Liver (tissue), 9 donors: ENCODE results near the gene SH3BP1. TPM values are rescaled to one million over a fixed set of nuclear protein-coding genes. Genes with fewer than 3 reads are reported as not detected.

Experiments
- DNase-seq: peaks from one replicate; pipeline ENCODE4 v3.0.0-alpha.2; 2017; ENCODE audit warnings: low spot score
- H3K27ac ChIP-seq, 2 donors: one replicate each; pipeline ENCODE4 v1.7.0; 2013; ENCODE audit warnings: inconsistent platforms in 2 of 2, low read length in 2 of 2, control low read depth in 1 of 2, low read depth in 1 of 2, mild to moderate bottlenecking in 1 of 2
- H3K27me3 ChIP-seq, 4 donors: one replicate each; pipeline versions ENCODE4 v1.6.1 to v1.7.0; 2013; ENCODE audit warnings: low read length in 3 of 4, inconsistent platforms in 1 of 4, mild to moderate bottlenecking in 1 of 4, moderate library complexity in 1 of 4; ENCODE audit not compliant: control insufficient read depth in 4 of 4, insufficient read depth in 4 of 4
- H3K36me3 ChIP-seq, 4 donors: one replicate each; pipeline versions ENCODE4 v1.6.1 to v1.7.0; 2013; ENCODE audit warnings: low read length in 3 of 4, mild to moderate bottlenecking in 3 of 4, low read depth in 1 of 4, moderate library complexity in 1 of 4; ENCODE audit not compliant: control insufficient read depth in 4 of 4, insufficient read depth in 3 of 4
- H3K4me1 ChIP-seq, 4 donors: one replicate each; pipeline versions ENCODE4 v1.6.1 to v1.7.0; 2013; ENCODE audit warnings: low read length in 3 of 4, mild to moderate bottlenecking in 3 of 4, moderate library complexity in 1 of 4; ENCODE audit not compliant: control insufficient read depth in 4 of 4, insufficient read depth in 4 of 4
- H3K4me3 ChIP-seq, 3 donors: one replicate each; pipeline versions ENCODE4 v1.6.1 to v1.7.0; 2013; ENCODE audit warnings: low read length in 3 of 3, control low read depth in 1 of 3, low read depth in 1 of 3, mild to moderate bottlenecking in 1 of 3
- H3K9ac ChIP-seq, 2 donors: one replicate each; pipeline ENCODE4 v1.7.0; 2013; ENCODE audit warnings: low read length in 2 of 2, mild to moderate bottlenecking in 2 of 2, moderate library complexity in 2 of 2, control low read depth in 1 of 2, low read depth in 1 of 2
- H3K9me3 ChIP-seq, 4 donors: one replicate each; pipeline versions ENCODE4 v1.6.1 to v1.7.0; 2013; ENCODE audit warnings: low read length in 3 of 4; ENCODE audit not compliant: control insufficient read depth in 4 of 4
- FOXA2 ChIP-seq: IDR thresholded peaks from 2 replicates; pipeline ENCODE4 v1.6.1; 2016; ENCODE audit warnings: antibody characterized with exemption
- HNF4A ChIP-seq, 2 donors: conservative IDR thresholded peaks; 2 replicates each; pipeline ENCODE4 v1.6.1; 2016; ENCODE audit warnings: antibody characterized with exemption in 2 of 2, mild to moderate bottlenecking in 2 of 2
- HNF4G ChIP-seq: IDR thresholded peaks from 2 replicates; pipeline ENCODE4 v1.6.1; 2016; ENCODE audit warnings: antibody characterized with exemption
- JUND ChIP-seq, 2 donors: IDR thresholded peaks; 2 replicates each; pipeline ENCODE4 v1.6.1; 2016; ENCODE audit warnings: antibody characterized with exemption in 2 of 2
- NR2F2 ChIP-seq: IDR thresholded peaks from 2 replicates; pipeline ENCODE4 v1.6.1; 2016; ENCODE audit warnings: antibody characterized with exemption
- RAD21 ChIP-seq, 2 donors: IDR thresholded peaks; 2 replicates each; pipeline ENCODE4 v1.6.1; 2016; ENCODE audit warnings: antibody characterized with exemption in 2 of 2, mild to moderate bottlenecking in 2 of 2
- RXRA ChIP-seq, 2 donors: IDR thresholded peaks; 2 replicates each; pipeline ENCODE4 v1.6.1; 2017 to 2018; ENCODE audit warnings: antibody characterized with exemption in 2 of 2, mild to moderate bottlenecking in 1 of 2
- SP1 ChIP-seq: IDR thresholded peaks from 2 replicates; pipeline ENCODE4 v1.6.1; 2018; ENCODE audit warnings: antibody characterized with exemption, mild to moderate bottlenecking
- YY1 ChIP-seq: IDR thresholded peaks from 2 replicates; pipeline ENCODE4 v1.6.1; 2016; ENCODE audit warnings: antibody characterized with exemption, mild to moderate bottlenecking
- ZBTB33 ChIP-seq: IDR thresholded peaks from 2 replicates; pipeline ENCODE4 v1.6.1; 2016; ENCODE audit warnings: antibody characterized with exemption
- WGBS: extraction: QIAGEN DNeasy Blood & Tissue Kit; methylation state at CpG from one replicate; pipeline ENCODE4 v1.1.7; 2013; 5-methylcytosine and 5-hydroxymethylcytosine counted together
- polyA plus RNA-seq, 2 donors: library from polyadenylated mRNA; stranded (reverse) in 1 of 2; unstranded in 1 of 2; fragments of 200-250 nt in 1 of 2; fragments of >200 nt in 1 of 2; fragmentation: Nextera tagmentation in 1 of 2; extraction: Ambion mirVana in 1 of 2; gene quantifications; one replicate each; pipeline versions ENCODE4 v1.2.1 to v1.2.3, GENCODE V29; 2013 to 2015
- total RNA-seq, 2 donors: library from RNA; depleted of rRNA; stranded (reverse); fragments of >200 nt; gene quantifications; one replicate each; pipeline ENCODE4 v1.2.3, GENCODE V29; 2014
- TF ChIP-seq, protein P1 (sequence below): IDR thresholded peaks from 2 replicates; pipeline ENCODE4 v1.6.1; 2016; ENCODE audit warnings: antibody characterized with exemption
- TF ChIP-seq, protein P2 (sequence below): fragments of 150-350 bp; IDR thresholded peaks from 2 replicates; pipeline ENCODE4 v1.5.1; 2017; ENCODE audit warnings: improper control_type of control experiment, low read depth, low read length; ENCODE audit not compliant: missing input control
- TF ChIP-seq, protein P3 (sequence below): IDR thresholded peaks from 2 replicates; pipeline ENCODE4 v1.6.1; 2016; ENCODE audit warnings: antibody characterized with exemption
- donor health status: healthy.
- donor health status: healthy.
- donor health status: healthy.
- donor health status: healthy.
- donor health status: healthy.

The SH3BP1 gene
- total and polyA plus RNA-seq, 4 donors: 0.24 to 8.2 (median 2.7) TPM

- 14% methylated on average over 34 of the region's 34 CpGs for WGBS
- Histone ChIP-seq H3K27me3 (no peaks in the 10 kb centered on the region), H3K36me3 (no peaks in the 10 kb centered on the region), H3K4me3 (peak within 1 kb of the TSS in 2 of 3 donors; percentile 48 to 60), H3K4me1 (peaks cover 10 to 31% (median 23%) of the 10 kb centered on the region in 4 donors), H3K9me3 (no peaks in the 10 kb centered on the region), H3K9ac (peak within 1 kb of the TSS in 1 of 2 donors; percentile 58), H3K27ac (peak within 1 kb of the TSS; percentile 88)
- peak; percentile 71 for DNase-seq
- TF ChIP-seq SP1 (no peak), ZBTB33 (no peak), NR2F2 (peak; percentile 82), JUND (IDR thresholded peaks at IDR 0.05) (peak in 1 of 2 donors; percentile 9), RAD21 (IDR thresholded peaks at IDR 0.05) (peak in 1 of 2 donors; percentile 56), HNF4A (conservative IDR thresholded peaks at IDR 0.05) (peak; percentile 11 to 15)
These were observed 35.8 kb downstream of the SH3BP1 start, which contains the start of gene LGALS1 for GRCh38 chr22:37674951-37675929. LGALS1 (plus strand) TSS chr22:37675636; CDS start chr22:37675703, 67 bp downstream.

DNA sequence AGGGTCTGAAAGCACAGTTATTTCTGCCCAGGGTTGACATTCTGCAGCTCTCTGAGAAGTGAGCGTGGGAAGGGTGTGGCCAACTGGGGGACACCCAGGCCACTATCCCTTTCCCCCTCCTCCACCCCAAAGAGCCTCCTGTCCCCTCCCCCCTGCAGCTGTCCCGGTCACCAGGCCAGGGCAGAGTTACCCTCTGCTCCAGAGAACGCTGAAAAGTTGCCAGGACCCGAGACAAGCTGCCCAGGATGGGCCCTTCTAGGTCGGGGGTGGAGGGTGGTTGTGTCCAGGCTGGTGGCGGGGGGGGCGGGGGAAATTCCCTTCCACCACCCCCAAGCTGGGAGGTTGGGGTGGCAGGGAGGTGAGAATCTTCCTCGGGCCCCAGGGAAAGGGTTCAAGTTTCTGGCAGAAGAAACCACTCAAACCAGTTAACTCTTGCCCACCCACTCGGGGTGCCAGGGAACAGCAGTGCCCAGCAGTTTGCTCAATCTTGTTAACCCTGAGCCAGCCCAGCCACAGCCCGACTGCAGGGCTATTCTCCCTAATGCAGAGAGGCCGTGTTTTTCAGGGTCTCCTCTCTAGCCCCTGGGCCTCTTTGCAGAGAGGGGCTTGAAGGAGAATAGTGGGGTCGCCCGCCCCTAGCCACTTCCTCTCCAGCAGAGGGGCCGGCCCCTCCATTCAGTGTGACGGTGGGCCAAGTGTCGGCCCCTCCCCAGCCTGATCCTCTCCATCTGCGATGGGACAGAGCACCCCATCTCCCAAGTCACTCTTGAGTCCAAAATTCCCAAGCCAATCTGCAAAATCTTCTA, 36.7 kb downstream of the SH3BP1 start:
- WGBS: 20% methylated on average over 17 of the region's 17 CpGs
- H3K4me3 ChIP-seq: peak overlapping the region in 2 of 3 donors; percentile 48 to 60
- no peaks in the 10 kb centered on the region for H3K27me3 ChIP-seq
- H3K9ac ChIP-seq: peak overlapping the region; percentile 58 to 63
- no peak for DNase-seq
- peaks cover 10 to 33% (median 24%) of the 10 kb centered on the region in 4 donors for H3K4me1 ChIP-seq
- no peaks in the 10 kb centered on the region for H3K36me3 ChIP-seq
- H3K27ac ChIP-seq: peak overlapping the region; percentile 88
- TF ChIP-seq FOXA2: no peak
- TF ChIP-seq HNF4G: no peak
- no peak for TF ChIP-seq RAD21 (IDR thresholded peaks at IDR 0.05)
- TF ChIP-seq, protein P1, sequence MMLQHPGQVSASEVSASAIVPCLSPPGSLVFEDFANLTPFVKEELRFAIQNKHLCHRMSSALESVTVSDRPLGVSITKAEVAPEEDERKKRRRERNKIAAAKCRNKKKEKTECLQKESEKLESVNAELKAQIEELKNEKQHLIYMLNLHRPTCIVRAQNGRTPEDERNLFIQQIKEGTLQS: no peak
- TF ChIP-seq HNF4A (conservative IDR thresholded peaks at IDR 0.05): peak; percentile 4 to 42
- peak; percentile 39 to 43 for TF ChIP-seq RXRA (IDR thresholded peaks at IDR 0.05)
- TF ChIP-seq, protein P2, sequence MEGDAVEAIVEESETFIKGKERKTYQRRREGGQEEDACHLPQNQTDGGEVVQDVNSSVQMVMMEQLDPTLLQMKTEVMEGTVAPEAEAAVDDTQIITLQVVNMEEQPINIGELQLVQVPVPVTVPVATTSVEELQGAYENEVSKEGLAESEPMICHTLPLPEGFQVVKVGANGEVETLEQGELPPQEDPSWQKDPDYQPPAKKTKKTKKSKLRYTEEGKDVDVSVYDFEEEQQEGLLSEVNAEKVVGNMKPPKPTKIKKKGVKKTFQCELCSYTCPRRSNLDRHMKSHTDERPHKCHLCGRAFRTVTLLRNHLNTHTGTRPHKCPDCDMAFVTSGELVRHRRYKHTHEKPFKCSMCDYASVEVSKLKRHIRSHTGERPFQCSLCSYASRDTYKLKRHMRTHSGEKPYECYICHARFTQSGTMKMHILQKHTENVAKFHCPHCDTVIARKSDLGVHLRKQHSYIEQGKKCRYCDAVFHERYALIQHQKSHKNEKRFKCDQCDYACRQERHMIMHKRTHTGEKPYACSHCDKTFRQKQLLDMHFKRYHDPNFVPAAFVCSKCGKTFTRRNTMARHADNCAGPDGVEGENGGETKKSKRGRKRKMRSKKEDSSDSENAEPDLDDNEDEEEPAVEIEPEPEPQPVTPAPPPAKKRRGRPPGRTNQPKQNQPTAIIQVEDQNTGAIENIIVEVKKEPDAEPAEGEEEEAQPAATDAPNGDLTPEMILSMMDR: no peak
- no peak for TF ChIP-seq SP1
- TF ChIP-seq NR2F2: no peak
- TF ChIP-seq, protein P3, sequence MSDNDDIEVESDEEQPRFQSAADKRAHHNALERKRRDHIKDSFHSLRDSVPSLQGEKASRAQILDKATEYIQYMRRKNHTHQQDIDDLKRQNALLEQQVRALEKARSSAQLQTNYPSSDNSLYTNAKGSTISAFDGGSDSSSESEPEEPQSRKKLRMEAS: no peak
- no peak for TF ChIP-seq YY1
- TF ChIP-seq JUND (IDR thresholded peaks at IDR 0.05): no peak
- TF ChIP-seq ZBTB33: no peak
- no peaks in the 10 kb centered on the region for H3K9me3 ChIP-seq
